IMR-90 (cell line): ENCODE data around the gene BCL2L12.

Experiments used
- BHLHE40 ChIP-seq: fragments of 150-350 bp; IDR thresholded peaks from 2 replicates; pipeline ENCODE4 v1.6.1; 2016; ENCODE audit warnings: mild to moderate bottlenecking, low read depth, low read length
- CEBPB ChIP-seq: IDR thresholded peaks from 2 replicates; pipeline ENCODE4 v1.6.1; 2012; ENCODE audit warnings: low read depth, low read length, improper control_type of control experiment
- CTCF ChIP-seq: conservative IDR thresholded peaks from 2 replicates; pipeline ENCODE4 v1.5.1; 2012; ENCODE audit warnings: mild to moderate bottlenecking, low read depth, low read length, improper control_type of control experiment
- MXI1 ChIP-seq: IDR thresholded peaks from 2 replicates; pipeline ENCODE4 v1.6.1; 2012; ENCODE audit warnings: low read depth, mild to moderate bottlenecking, low read length, moderate library complexity, borderline replicate concordance
- POLR2A ChIP-seq: IDR thresholded peaks from 2 replicates; pipeline ENCODE4 v1.6.1; 2012; ENCODE audit warnings: mild to moderate bottlenecking, low read depth, low read length
- RAD21 ChIP-seq: IDR thresholded peaks from 2 replicates; pipeline ENCODE4 v1.6.1; 2012; ENCODE audit warnings: low read length, improper control_type of control experiment

DNA sequence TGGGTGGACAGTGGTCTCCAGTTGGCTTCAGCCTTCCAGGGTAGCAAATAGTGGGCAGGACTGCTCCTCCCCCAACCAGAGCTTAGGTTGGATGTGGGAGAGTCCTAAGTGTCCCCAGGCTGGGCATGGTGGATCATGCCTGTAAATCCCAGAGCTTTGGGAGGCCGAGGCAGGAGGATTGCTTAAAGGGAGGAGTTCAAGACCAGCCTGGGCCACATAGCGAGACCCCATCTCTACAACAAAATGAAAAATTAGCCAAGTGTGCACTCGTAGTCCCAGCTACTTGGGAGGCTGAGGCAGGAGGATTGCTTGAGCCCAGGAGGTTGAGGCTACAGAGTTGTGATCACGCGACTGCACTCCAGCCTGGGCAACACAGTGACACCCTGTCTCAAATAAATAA lies 33.2 kb upstream of the BCL2L12 start:
- TF ChIP-seq RAD21 (no peak), CTCF (no peak), CEBPB (no peak), MXI1 (no peak), BHLHE40 (no peak), POLR2A (no peak)
